Dermis lymphatic vessel endothelial cell (primary cell): ENCODE data around the gene ZNF766. TPM values are rescaled to one million over a fixed set of nuclear protein-coding genes. Genes with fewer than 3 reads are reported as not detected.

ENCODE experiments used
- total RNA-seq: library from RNA; depleted of rRNA; stranded (reverse); fragments of >200 nt; gene quantifications from 2 replicates; pipeline ENCODE4 v1.2.1, GENCODE V29; 2014

ZNF766 gene
- 9.3 and 11.3 TPM in 2 replicates for total RNA-seq

DNA sequence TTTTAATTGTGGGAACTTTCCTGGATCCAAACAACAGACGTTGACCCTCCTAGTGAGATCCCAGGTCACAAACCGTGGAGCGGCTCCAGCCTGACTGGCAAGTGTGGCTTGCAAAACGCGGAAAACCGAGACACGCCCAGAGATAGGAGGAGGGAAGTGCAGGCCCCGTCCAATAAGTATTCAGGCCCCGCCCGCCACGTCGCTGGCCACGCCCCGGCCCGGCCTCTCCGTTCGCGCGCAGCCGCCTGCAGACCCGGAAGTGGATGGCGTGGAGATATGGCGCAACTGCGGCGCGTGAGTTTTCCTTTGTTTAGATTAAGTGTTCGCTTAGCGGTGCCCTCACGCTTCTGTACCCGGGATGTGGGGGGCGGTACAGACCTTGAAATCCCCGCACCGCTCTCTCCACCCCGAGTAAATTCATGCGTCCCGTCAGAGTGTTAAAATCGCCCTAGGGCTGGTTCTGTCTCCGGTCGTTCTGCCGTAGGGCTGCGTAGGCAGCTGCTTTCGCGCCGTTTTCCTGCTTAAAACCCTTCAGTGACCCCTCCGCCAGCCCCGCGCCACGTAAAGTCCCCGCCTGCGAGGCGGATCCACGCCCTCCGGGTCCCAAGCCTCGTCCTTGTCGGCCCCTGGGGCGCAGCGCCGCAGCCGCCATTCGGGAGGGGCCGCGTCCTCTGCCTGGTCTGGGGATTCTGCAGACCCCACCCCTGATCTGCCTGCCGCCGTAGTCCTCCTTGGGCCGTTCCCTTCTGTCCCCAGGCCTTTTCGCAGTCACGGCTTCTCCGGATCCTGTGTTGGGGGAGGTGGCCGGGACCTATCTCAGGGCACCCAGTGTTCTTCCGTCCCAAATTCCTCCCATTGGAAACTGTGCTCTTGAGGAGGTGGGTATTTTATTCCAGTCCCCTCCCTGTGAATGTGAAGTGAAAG, at the start of gene ZNF766:
TSS of gene ZNF766 (plus strand) at position 250 of the 924 bp plus-strand sequence. CDS start at position 277, 27 bp downstream.

DNA sequence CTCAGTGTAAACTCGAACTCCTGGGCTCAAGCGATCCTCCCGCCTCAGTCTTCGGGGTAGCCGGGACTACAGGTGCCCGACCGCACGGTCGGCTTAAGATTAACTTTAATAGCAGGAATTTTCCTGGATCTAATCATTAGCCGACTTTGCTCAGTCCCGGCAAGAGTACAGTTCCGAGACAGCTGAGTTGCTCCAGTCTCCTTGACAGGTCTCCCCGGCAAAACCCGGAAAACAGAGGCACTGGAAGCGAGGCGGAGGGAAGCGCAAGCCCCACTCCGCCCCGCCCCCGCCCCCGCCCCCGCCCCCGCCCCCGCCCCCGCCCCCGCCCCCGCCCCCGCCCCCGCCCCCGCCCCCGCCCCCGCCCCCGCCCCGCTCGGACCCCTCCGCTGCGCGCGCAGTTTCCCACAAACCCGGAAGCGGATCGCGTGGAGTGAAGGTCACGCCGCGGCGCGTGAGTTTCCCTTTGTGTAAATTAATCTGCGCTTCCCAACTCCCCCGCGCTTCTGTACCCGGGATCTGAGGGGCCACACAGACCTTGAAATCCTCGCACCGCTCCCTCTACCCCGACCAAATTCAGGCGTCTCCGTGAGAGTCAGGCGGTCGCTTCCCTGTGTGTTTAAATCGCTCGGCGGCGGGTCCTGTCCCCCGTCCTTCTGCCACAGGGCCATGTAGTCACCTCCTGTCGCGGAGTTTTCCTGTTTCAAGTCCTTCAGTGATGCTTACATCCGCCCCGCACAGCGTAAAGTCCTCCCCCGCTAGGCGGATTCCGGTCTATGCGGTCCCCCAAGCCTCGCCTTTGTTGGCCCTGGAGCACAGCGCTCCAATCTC, 27.6 kb downstream of the ZNF766 start, which contains the start of gene ZNF480:
TSS of gene ZNF480 (plus strand) at position 397 of the 828 bp plus-strand sequence. CDS start 3,244 bp downstream, outside the sequence.

DNA sequence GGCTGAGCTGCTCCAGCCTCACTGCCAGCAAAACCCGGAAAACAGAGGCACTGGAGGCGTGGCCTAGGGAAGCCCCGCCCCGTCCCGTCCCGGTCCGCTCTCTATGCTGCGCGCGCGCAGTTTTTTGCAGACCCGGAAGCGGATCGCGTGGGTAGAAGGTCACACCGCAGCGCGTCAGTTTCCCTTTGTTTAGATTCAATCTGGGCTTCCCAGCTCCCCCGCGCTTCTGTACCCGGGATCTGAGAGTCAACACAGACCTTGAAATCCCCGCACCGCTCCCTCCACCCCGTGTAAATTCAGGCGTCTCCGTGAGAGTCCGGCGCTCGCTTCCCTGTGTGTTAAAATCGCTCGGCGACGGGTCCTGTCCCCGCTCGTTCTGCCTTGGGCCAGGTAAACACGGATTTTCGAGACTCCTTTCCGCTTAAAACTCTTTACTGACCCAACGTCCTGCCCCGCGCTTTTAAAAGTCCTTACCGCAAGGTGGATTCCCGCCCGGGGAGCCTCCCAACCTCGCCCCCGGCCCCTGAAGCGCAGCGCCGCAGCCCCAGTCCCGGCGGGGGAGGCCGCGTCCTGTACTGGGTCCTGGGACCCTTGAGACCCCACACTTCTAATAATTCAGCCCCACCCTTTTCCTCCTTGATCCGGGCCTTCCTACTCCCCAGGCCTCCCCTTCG, 66.9 kb downstream of the ZNF766 start, which contains the start of gene ZNF610:
TSS of gene ZNF610 (plus strand) at position 127 of the 674 bp plus-strand sequence. CDS start 12,930 bp downstream, outside the sequence.

Other genes with a start within 250 kb of the ZNF766 start
- gene ZNF614, start 241.2 kb upstream of the ZNF766 start, total RNA-seq: 7.6 and 15.0 TPM in 2 replicates
- 5.4 and 8.5 TPM in 2 replicates for gene ZNF432, start 220.7 kb upstream of the ZNF766 start, total RNA-seq
- gene ZNF841, start 173.8 kb upstream of the ZNF766 start, total RNA-seq: 9.3 and 14.6 TPM in 2 replicates
- gene ZNF616, start 129.6 kb upstream of the ZNF766 start, total RNA-seq: 7.2 and 10.7 TPM in 2 replicates
- 7.3 and 11.1 TPM in 2 replicates for gene ZNF836, start 98.0 kb upstream of the ZNF766 start, total RNA-seq
- 85.4 and 96.3 TPM in 2 replicates for gene PPP2R1A, start 79.5 kb upstream of the ZNF766 start, total RNA-seq
- 3.9 and 7.1 TPM in 2 replicates for gene ZNF480, start 27.6 kb downstream of the ZNF766 start, total RNA-seq
- gene ZNF610, start 66.7 kb downstream of the ZNF766 start, total RNA-seq: 1.2 and 2.0 TPM in 2 replicates
- 20.6 and 25.8 TPM in 2 replicates for gene ZNF880, start 100.3 kb downstream of the ZNF766 start, total RNA-seq
- 8.3 and 14.4 TPM in 2 replicates for gene ZNF528, start 128.3 kb downstream of the ZNF766 start, total RNA-seq
- gene ZNF534, start 159.6 kb downstream of the ZNF766 start, total RNA-seq: not detected in 2 replicates
- 0.54 and 1.1 TPM in 2 replicates for gene ZNF578, start 184.0 kb downstream of the ZNF766 start, total RNA-seq